IMR-90 (cell line): ENCODE measurements around the gene KRTAP9-2. TPM values are rescaled to one million over a fixed set of nuclear protein-coding genes. Genes with fewer than 3 reads are reported as not detected.

Source experiments
- ATAC-seq: fragments of 200-7000 bp; cut with Tn5 transposase; 2 replicates; pipeline ENCODE4 v1.9.1; 2020; ENCODE audit warnings: low read depth, mild to moderate bottlenecking, moderate library complexity
- BruUV-seq: library from RNA; stranded (reverse); fragments of 400-500 nt; replicated peaks from 2 replicates; lab custom pipeline; 2021; lab: Mats Ljungman, UMichigan
- CTCF ChIA-PET: fragments of 300-600 bp; formaldehyde crosslinking; extraction: SDS; loops from one replicate; lab custom pipeline; 2021; ENCODE audit warnings: antibody characterized with exemption; lab: Yijun Ruan, JAX
- POLR2A ChIA-PET: fragments of 300-600 bp; sonication (Branson Sonifier 250); formaldehyde crosslinking; loops from one replicate; lab custom pipeline; 2022; ENCODE audit warnings: antibody characterized with exemption; ENCODE audit not compliant: unreplicated experiment; lab: Charles Lee
- DNase-seq: peaks from one replicate; pipeline ENCODE4 v3.0.0; 2013
- H2AFZ ChIP-seq: replicated peaks from 2 replicates; pipeline ENCODE3; 2013; ENCODE audit warnings: low read length, mild to moderate bottlenecking; ENCODE audit not compliant: poor library complexity
- H2AK5ac ChIP-seq: 2 replicates; pipeline ENCODE4 v1.6.1; 2013; ENCODE audit warnings: low read depth, low read length, inconsistent platforms
- H2AK9ac ChIP-seq: replicated peaks from 2 replicates; pipeline ENCODE3; 2013; ENCODE audit warnings: mild to moderate bottlenecking, low read depth, low read length, moderate library complexity; ENCODE audit not compliant: poor library complexity
- H2BK120ac ChIP-seq: 2 replicates; pipeline ENCODE4 v1.6.1; 2013; ENCODE audit warnings: low read depth, low read length, inconsistent platforms
- H2BK15ac ChIP-seq: 3 replicates; pipeline ENCODE4 v1.6.1; 2013; ENCODE audit warnings: low read depth, low read length, inconsistent platforms
- H2BK20ac ChIP-seq: 2 replicates; pipeline ENCODE4 v1.6.1; 2013; ENCODE audit warnings: low read depth, mild to moderate bottlenecking, inconsistent platforms, low read length, moderate library complexity
- H2BK5ac ChIP-seq: 2 replicates; pipeline ENCODE4 v1.6.1; 2013; ENCODE audit warnings: mild to moderate bottlenecking, low read depth, low read length, inconsistent platforms; ENCODE audit not compliant: poor library complexity, severe bottlenecking
- H3K14ac ChIP-seq: replicated peaks from 2 replicates; pipeline ENCODE4 v1.6.1; 2013; ENCODE audit warnings: low read depth, low read length, inconsistent platforms
- H3K18ac ChIP-seq: 2 replicates; pipeline ENCODE4 v1.6.1; 2013; ENCODE audit warnings: low read depth, low read length, control low read depth
- H3K23ac ChIP-seq: 2 replicates; pipeline ENCODE4 v1.6.1; 2013; ENCODE audit warnings: low read depth, low read length, inconsistent platforms
- H3K27ac ChIP-seq: 2 replicates; pipeline ENCODE4 v1.5.1; 2013; ENCODE audit warnings: mild to moderate bottlenecking, control low read depth, low read length; ENCODE audit not compliant: insufficient read depth
- H3K27me3 ChIP-seq: 2 replicates; pipeline ENCODE4 v1.6.1; 2013; ENCODE audit warnings: low read length; ENCODE audit not compliant: control insufficient read depth, insufficient read depth
- H3K36me3 ChIP-seq: 2 replicates; pipeline ENCODE4 v1.6.1; 2013; ENCODE audit warnings: low read length, mixed read lengths; ENCODE audit not compliant: control insufficient read depth, insufficient read depth
- H3K4ac ChIP-seq: 2 replicates; pipeline ENCODE4 v1.6.1; 2013; ENCODE audit warnings: low read depth, low read length, inconsistent platforms
- H3K4me1 ChIP-seq: 2 replicates; pipeline ENCODE4 v1.6.1; 2013; ENCODE audit warnings: low read length, mixed read lengths; ENCODE audit not compliant: control insufficient read depth, insufficient read depth
- H3K4me2 ChIP-seq: 2 replicates; pipeline ENCODE4 v1.6.1; 2013; ENCODE audit warnings: low read depth, mild to moderate bottlenecking, control low read depth, low read length, moderate library complexity
- H3K4me3 ChIP-seq: 2 replicates; pipeline ENCODE4 v1.5.1; 2013; ENCODE audit warnings: low read depth, mild to moderate bottlenecking, control low read depth, low read length, moderate library complexity; ENCODE audit not compliant: insufficient read depth
- H3K56ac ChIP-seq: 2 replicates; pipeline ENCODE4 v1.6.1; 2013; ENCODE audit warnings: low read length, inconsistent platforms; ENCODE audit not compliant: insufficient read depth; ENCODE audit errors: extremely low read depth
- H3K79me1 ChIP-seq, 2 experiments: 2 replicates each; pipeline ENCODE4 v1.6.1; 2013; ENCODE audit warnings: low read length in 2 of 2, inconsistent platforms in 1 of 2, low read depth in 1 of 2
- H3K9ac ChIP-seq: 2 replicates; pipeline ENCODE4 v1.6.1; 2013; ENCODE audit warnings: low read depth, low read length, control low read depth
- H3K9me1 ChIP-seq: 2 replicates; pipeline ENCODE4 v1.6.1; 2013; ENCODE audit warnings: low read length, inconsistent platforms; ENCODE audit not compliant: insufficient read depth
- H3K9me3 ChIP-seq: 2 replicates; pipeline ENCODE4 v1.6.1; 2013; ENCODE audit warnings: low read length; ENCODE audit not compliant: control insufficient read depth, insufficient read depth
- H4K20me1 ChIP-seq: 2 replicates; pipeline ENCODE4 v1.6.1; 2013; ENCODE audit warnings: low read length, inconsistent platforms; ENCODE audit not compliant: insufficient read depth
- H4K5ac ChIP-seq: 2 replicates; pipeline ENCODE4 v1.6.1; 2013; ENCODE audit warnings: mild to moderate bottlenecking, low read depth, low read length, control low read depth
- H4K8ac ChIP-seq, 2 experiments: 2 replicates each; pipeline ENCODE4 v1.6.1; 2013; ENCODE audit warnings: low read depth in 2 of 2, low read length in 2 of 2, control low read depth in 1 of 2, inconsistent platforms in 1 of 2
- H4K91ac ChIP-seq: 2 replicates; pipeline ENCODE4 v1.6.1; 2013; ENCODE audit warnings: low read depth, low read length, inconsistent platforms; ENCODE audit not compliant: insufficient read depth
- BHLHE40 ChIP-seq: fragments of 150-350 bp; IDR thresholded peaks from 2 replicates; pipeline ENCODE4 v1.6.1; 2016; ENCODE audit warnings: mild to moderate bottlenecking, low read depth, low read length
- CEBPB ChIP-seq: IDR thresholded peaks from 2 replicates; pipeline ENCODE4 v1.6.1; 2012; ENCODE audit warnings: low read depth, low read length, improper control_type of control experiment
- CHD1 ChIP-seq: IDR thresholded peaks from 2 replicates; pipeline ENCODE4 v1.6.1; 2012; ENCODE audit warnings: low read depth, low read length, improper control_type of control experiment
- CTCF ChIP-seq: conservative IDR thresholded peaks from 2 replicates; pipeline ENCODE4 v1.5.1; 2012; ENCODE audit warnings: mild to moderate bottlenecking, low read depth, low read length, improper control_type of control experiment
- MAZ ChIP-seq: IDR thresholded peaks from 2 replicates; pipeline ENCODE4 v1.6.1; 2012; ENCODE audit warnings: low read depth, mild to moderate bottlenecking, low read length, improper control_type of control experiment, moderate library complexity, borderline replicate concordance
- MXI1 ChIP-seq: IDR thresholded peaks from 2 replicates; pipeline ENCODE4 v1.6.1; 2012; ENCODE audit warnings: low read depth, mild to moderate bottlenecking, low read length, moderate library complexity, borderline replicate concordance
- NFE2L2 ChIP-seq: fragments of 150-350 bp; IDR thresholded peaks from 2 replicates; pipeline ENCODE4 v1.6.1; 2016; ENCODE audit warnings: low read depth, mild to moderate bottlenecking, low read length
- RAD21 ChIP-seq: IDR thresholded peaks from 2 replicates; pipeline ENCODE4 v1.6.1; 2012; ENCODE audit warnings: low read length, improper control_type of control experiment
- RCOR1 ChIP-seq: IDR thresholded peaks from 2 replicates; pipeline ENCODE4 v1.6.1; 2012; ENCODE audit warnings: mild to moderate bottlenecking, low read length, improper control_type of control experiment; ENCODE audit not compliant: insufficient replicate concordance
- RFX5 ChIP-seq: IDR thresholded peaks from 2 replicates; pipeline ENCODE4 v1.8.0; 2012; ENCODE audit warnings: low read depth, mild to moderate bottlenecking, low read length, moderate library complexity
- SMC3 ChIP-seq: fragments of 150-350 bp; IDR thresholded peaks from 2 replicates; pipeline ENCODE4 v1.6.1; 2016; ENCODE audit warnings: low read depth, mild to moderate bottlenecking, antibody characterized with exemption, low read length, moderate library complexity
- USF2 ChIP-seq: fragments of 150-350 bp; IDR thresholded peaks from 2 replicates; pipeline ENCODE4 v1.6.1; 2017; ENCODE audit warnings: mild to moderate bottlenecking, antibody characterized with exemption, low read length, low read depth
- WGBS, 2 experiments: methylation state at CpG; one replicate each; pipeline versions ENCODE4 v1.1.5 to v1.1.7; 2013; ENCODE audit warnings: missing lambda C conversion rate in 2 of 2; ENCODE audit not compliant: insufficient read length in 1 of 2; ENCODE audit errors: extremely low coverage in 2 of 2; 5-methylcytosine and 5-hydroxymethylcytosine counted together
- dilution Hi-C: fragments of 300-500 bp; cut with HindIII; formaldehyde crosslinking; loops from one replicate; pipeline ENCODE4 v1.14.3; 2018; ENCODE audit warnings: low sequenced_read_pairs; ENCODE audit not compliant: unreplicated experiment
- in situ Hi-C: fragments of 300-500 bp; cut with MboI; formaldehyde crosslinking; loops from 3 replicates; pipeline ENCODE4 v1.14.3; 2019; ENCODE audit warnings: low sequenced_read_pairs, inconsistent platforms, mixed read lengths
- intact Hi-C: fragments of 100-400 bp; cut with micrococcal nuclease; formaldehyde crosslinking; loops from 2 replicates; pipeline ENCODE4 v1.10.0; 2022
- polyA plus RNA-seq, 3 experiments: library from polyadenylated mRNA; depleted of rRNA; stranded (reverse); fragments of >200 nt; gene quantifications; 2 replicates each; pipeline ENCODE4 v1.2.3, GENCODE V29; 2012; ENCODE audit warnings: low replicate concordance in 1 of 3
- total RNA-seq: library from RNA; depleted of rRNA; stranded (reverse); fragments of >200 nt; gene quantifications from 2 replicates; pipeline ENCODE4 v1.2.3, GENCODE V29; 2012
- TF ChIP-seq, protein P1 (sequence below): fragments of 150-350 bp; IDR thresholded peaks from 2 replicates; pipeline ENCODE4 v1.6.1; 2016; ENCODE audit warnings: low read depth, mild to moderate bottlenecking, low read length, moderate library complexity, borderline replicate concordance

The KRTAP9-2 gene
- total and polyA plus RNA-seq, 2 of the 4 experiments (the other 2 are of a cell fraction) = not detected

- H3K18ac ChIP-seq = no peak overlapping the region
- WGBS, 2 experiments = no CpG with 5 or more reads among the region's 1 CpG
- no peak overlapping the region for H3K9ac ChIP-seq
- H2BK5ac ChIP-seq = no peak overlapping the region
- no peak overlapping the region for H3K4me2 ChIP-seq
- no peaks in the 10 kb centered on the region for H4K20me1 ChIP-seq
- no peak overlapping the region for H2BK15ac ChIP-seq
- ChIA-PET POLR2A (no interaction called here), CTCF (no interaction called here)
- no TSS peak for BruUV-seq
- H3K56ac ChIP-seq = no peak overlapping the region
- no peaks in the 10 kb centered on the region for H3K36me3 ChIP-seq
- H3K27ac ChIP-seq = no peak overlapping the region
- no peaks in the 10 kb centered on the region for H3K4me1 ChIP-seq
- H3K4me3 ChIP-seq = no peak overlapping the region
- no peak overlapping the region for H3K14ac ChIP-seq
- H3K9me1 ChIP-seq = no peaks in the 10 kb centered on the region
- dilution Hi-C loops (no loop called here), in situ Hi-C loops (no loop called here), intact Hi-C loops (no loop called here)
- H4K5ac ChIP-seq = no peak overlapping the region
- no peak overlapping the region for H3K23ac ChIP-seq
- DNase-seq (no peak), ATAC-seq (no peak; the same call in 1 of the 2 replicates)
- no peak overlapping the region for H2BK120ac ChIP-seq
- no peaks in the 10 kb centered on the region; the same call in 1 of the 2 replicates for H3K27me3 ChIP-seq
- H2AK5ac ChIP-seq = no peak overlapping the region
- TF ChIP-seq RFX5 = no peak
- TF ChIP-seq NFE2L2 = no peak
- no peak for TF ChIP-seq MAZ
- no peak for TF ChIP-seq RCOR1
- TF ChIP-seq, protein P1, sequence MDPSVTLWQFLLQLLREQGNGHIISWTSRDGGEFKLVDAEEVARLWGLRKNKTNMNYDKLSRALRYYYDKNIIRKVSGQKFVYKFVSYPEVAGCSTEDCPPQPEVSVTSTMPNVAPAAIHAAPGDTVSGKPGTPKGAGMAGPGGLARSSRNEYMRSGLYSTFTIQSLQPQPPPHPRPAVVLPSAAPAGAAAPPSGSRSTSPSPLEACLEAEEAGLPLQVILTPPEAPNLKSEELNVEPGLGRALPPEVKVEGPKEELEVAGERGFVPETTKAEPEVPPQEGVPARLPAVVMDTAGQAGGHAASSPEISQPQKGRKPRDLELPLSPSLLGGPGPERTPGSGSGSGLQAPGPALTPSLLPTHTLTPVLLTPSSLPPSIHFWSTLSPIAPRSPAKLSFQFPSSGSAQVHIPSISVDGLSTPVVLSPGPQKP = no peak
- no peak for TF ChIP-seq SMC3
- TF ChIP-seq BHLHE40 = no peak
- TF ChIP-seq CTCF = no peak
- no peak for TF ChIP-seq RAD21
- TF ChIP-seq USF2 = no peak
- TF ChIP-seq CEBPB = no peak
- no peak for TF ChIP-seq CHD1
- no peak for TF ChIP-seq MXI1
- no peak overlapping the region for H2AK9ac ChIP-seq
- no peak overlapping the region for H4K91ac ChIP-seq
- no peaks in the 10 kb centered on the region for H3K9me3 ChIP-seq
- no peak overlapping the region for H2BK20ac ChIP-seq
- H2AFZ ChIP-seq = no peak overlapping the region
- no peak overlapping the region for H3K4ac ChIP-seq
- H4K8ac ChIP-seq = no peak overlapping the region
- no peaks in the 10 kb centered on the region for H3K79me1 ChIP-seq
These were observed 30.4 kb upstream of the KRTAP9-2 start for GRCh38 chr17:41196068-41196467.
